HCT116 (cell line): ENCODE data around the gene MSH3. TPM values are rescaled to one million over a fixed set of nuclear protein-coding genes. Genes with fewer than 3 reads are reported as not detected.

Experiments
- CBX3 ChIP-seq: IDR thresholded peaks from 2 replicates; pipeline ENCODE4 v1.6.1; 2012; ENCODE audit warnings: low read depth
- CEBPB ChIP-seq: IDR thresholded peaks from 2 replicates; pipeline ENCODE4 v1.6.1; 2012; ENCODE audit warnings: low read depth
- EZH2phosphoT487 ChIP-seq: fragments of 200-600 bp; IDR thresholded peaks from 2 replicates; pipeline ENCODE4 v1.6.1; 2018; ENCODE audit warnings: antibody characterized with exemption, borderline replicate concordance
- FOSL1 ChIP-seq: IDR thresholded peaks from 2 replicates; pipeline ENCODE4 v1.6.1; 2012; ENCODE audit warnings: low read depth
- POLR2A ChIP-seq: IDR thresholded peaks from 2 replicates; pipeline ENCODE4 v1.7.0; 2011; ENCODE audit warnings: borderline replicate concordance; ENCODE audit not compliant: insufficient read depth, insufficient read length; ENCODE audit errors: extremely low read depth
- RAD21 ChIP-seq: IDR thresholded peaks from 2 replicates; pipeline ENCODE4 v1.6.1; 2012; ENCODE audit warnings: low read depth, mild to moderate bottlenecking
- SRF ChIP-seq: IDR thresholded peaks from 2 replicates; pipeline ENCODE4 v1.6.1; 2012; ENCODE audit warnings: low read depth
- TCF7L2 ChIP-seq: IDR thresholded peaks from 2 replicates; pipeline ENCODE4 v1.7.0; 2011; ENCODE audit warnings: borderline replicate concordance, inconsistent platforms; ENCODE audit not compliant: insufficient read depth, insufficient read length; ENCODE audit errors: extremely low read depth
- ZFX ChIP-seq: fragments of 450-650 bp; IDR thresholded peaks from 2 replicates; pipeline ENCODE4 v1.6.1; 2017
- total RNA-seq: library from RNA; stranded (reverse); gene quantifications from one replicate; pipeline ENCODE4 v1.2.1, GENCODE V29; 2021; ENCODE audit not compliant: unreplicated experiment
- TF ChIP-seq, protein P1 (sequence below): IDR thresholded peaks from 2 replicates; pipeline ENCODE4 v1.6.1; 2012; ENCODE audit warnings: low read depth
- TF ChIP-seq, protein P2 (sequence below): IDR thresholded peaks from 2 replicates; pipeline ENCODE4 v1.6.1; 2011; ENCODE audit warnings: mild to moderate bottlenecking, low read length, moderate library complexity; ENCODE audit not compliant: insufficient replicate concordance; ENCODE audit errors: extremely low read depth
- TF ChIP-seq, protein P3 (sequence below): IDR thresholded peaks from 2 replicates; pipeline ENCODE4 v1.6.1; 2012

Gene MSH3
- total RNA-seq, 1 experiment from 2014 or later, result 4.9 TPM

DNA sequence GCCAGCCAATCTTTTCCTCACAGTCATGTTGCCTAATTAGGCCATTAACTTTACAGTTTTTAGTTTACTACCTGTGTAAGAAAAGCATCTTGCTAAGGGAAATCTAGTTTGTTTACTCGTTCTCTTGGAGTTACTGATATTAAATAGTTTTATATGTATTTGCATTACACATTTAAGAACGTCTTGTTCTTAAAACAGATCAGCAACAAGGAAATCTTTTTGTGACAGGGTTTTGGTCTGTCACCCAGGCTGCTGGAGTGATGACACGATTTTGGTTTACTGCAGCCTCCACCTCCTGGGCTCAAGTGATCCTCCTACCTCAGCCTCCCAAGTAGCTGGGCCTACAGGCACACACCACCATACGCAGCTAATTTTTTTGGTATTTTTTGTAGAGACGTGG, 29.2 kb upstream of the MSH3 start (continued):
- TF ChIP-seq, protein P1, sequence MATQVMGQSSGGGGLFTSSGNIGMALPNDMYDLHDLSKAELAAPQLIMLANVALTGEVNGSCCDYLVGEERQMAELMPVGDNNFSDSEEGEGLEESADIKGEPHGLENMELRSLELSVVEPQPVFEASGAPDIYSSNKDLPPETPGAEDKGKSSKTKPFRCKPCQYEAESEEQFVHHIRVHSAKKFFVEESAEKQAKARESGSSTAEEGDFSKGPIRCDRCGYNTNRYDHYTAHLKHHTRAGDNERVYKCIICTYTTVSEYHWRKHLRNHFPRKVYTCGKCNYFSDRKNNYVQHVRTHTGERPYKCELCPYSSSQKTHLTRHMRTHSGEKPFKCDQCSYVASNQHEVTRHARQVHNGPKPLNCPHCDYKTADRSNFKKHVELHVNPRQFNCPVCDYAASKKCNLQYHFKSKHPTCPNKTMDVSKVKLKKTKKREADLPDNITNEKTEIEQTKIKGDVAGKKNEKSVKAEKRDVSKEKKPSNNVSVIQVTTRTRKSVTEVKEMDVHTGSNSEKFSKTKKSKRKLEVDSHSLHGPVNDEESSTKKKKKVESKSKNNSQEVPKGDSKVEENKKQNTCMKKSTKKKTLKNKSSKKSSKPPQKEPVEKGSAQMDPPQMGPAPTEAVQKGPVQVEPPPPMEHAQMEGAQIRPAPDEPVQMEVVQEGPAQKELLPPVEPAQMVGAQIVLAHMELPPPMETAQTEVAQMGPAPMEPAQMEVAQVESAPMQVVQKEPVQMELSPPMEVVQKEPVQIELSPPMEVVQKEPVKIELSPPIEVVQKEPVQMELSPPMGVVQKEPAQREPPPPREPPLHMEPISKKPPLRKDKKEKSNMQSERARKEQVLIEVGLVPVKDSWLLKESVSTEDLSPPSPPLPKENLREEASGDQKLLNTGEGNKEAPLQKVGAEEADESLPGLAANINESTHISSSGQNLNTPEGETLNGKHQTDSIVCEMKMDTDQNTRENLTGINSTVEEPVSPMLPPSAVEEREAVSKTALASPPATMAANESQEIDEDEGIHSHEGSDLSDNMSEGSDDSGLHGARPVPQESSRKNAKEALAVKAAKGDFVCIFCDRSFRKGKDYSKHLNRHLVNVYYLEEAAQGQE, result no peak
- TF ChIP-seq CBX3, result no peak
- TF ChIP-seq ZFX, result no peak
- no peak for TF ChIP-seq RAD21
- TF ChIP-seq, protein P2, sequence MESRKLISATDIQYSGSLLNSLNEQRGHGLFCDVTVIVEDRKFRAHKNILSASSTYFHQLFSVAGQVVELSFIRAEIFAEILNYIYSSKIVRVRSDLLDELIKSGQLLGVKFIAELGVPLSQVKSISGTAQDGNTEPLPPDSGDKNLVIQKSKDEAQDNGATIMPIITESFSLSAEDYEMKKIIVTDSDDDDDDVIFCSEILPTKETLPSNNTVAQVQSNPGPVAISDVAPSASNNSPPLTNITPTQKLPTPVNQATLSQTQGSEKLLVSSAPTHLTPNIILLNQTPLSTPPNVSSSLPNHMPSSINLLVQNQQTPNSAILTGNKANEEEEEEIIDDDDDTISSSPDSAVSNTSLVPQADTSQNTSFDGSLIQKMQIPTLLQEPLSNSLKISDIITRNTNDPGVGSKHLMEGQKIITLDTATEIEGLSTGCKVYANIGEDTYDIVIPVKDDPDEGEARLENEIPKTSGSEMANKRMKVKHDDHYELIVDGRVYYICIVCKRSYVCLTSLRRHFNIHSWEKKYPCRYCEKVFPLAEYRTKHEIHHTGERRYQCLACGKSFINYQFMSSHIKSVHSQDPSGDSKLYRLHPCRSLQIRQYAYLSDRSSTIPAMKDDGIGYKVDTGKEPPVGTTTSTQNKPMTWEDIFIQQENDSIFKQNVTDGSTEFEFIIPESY, result no peak
- TF ChIP-seq SRF, result no peak
- TF ChIP-seq, protein P3, sequence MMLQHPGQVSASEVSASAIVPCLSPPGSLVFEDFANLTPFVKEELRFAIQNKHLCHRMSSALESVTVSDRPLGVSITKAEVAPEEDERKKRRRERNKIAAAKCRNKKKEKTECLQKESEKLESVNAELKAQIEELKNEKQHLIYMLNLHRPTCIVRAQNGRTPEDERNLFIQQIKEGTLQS, result no peak
- TF ChIP-seq CEBPB, result no peak
- TF ChIP-seq EZH2phosphoT487, result no peak
- TF ChIP-seq FOSL1, result no peak
- TF ChIP-seq TCF7L2, result no peak
- TF ChIP-seq POLR2A, result no peak
